ENCODE measurements around the gene KDM2B.

KDM2B gene

DNA sequence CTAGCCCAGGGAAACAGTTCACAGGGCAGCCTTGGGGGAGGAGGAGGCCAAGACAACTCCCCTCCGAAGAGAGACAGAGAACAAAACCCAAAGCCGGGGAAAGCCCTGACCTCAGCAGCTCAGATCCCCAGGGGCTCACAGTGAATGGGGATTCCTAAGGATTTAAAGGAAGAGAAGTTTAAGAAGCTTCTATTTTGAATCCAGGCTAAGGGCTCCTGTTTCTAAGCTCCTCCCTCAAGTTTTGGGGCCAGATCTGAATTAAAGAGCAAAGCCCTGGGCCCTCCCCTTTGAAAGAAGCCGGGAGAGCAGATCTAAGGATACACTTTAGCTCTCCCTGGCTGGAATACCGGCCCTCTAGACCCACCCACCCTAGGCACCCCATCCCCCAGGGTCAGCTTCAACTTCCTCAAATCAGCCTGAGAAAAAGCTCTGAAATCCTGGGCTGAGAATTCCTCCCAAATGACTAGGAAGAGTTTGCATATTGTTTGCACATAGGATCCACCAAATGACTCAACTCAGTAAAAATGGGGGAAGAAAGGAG, 3.9 kb downstream of the KDM2B start:
- no peak overlapping the region for H3K27ac ChIP-seq
- TF ChIP-seq ZFX (IDR thresholded peaks at IDR 0.05), result no peak
- TF ChIP-seq, protein P1, sequence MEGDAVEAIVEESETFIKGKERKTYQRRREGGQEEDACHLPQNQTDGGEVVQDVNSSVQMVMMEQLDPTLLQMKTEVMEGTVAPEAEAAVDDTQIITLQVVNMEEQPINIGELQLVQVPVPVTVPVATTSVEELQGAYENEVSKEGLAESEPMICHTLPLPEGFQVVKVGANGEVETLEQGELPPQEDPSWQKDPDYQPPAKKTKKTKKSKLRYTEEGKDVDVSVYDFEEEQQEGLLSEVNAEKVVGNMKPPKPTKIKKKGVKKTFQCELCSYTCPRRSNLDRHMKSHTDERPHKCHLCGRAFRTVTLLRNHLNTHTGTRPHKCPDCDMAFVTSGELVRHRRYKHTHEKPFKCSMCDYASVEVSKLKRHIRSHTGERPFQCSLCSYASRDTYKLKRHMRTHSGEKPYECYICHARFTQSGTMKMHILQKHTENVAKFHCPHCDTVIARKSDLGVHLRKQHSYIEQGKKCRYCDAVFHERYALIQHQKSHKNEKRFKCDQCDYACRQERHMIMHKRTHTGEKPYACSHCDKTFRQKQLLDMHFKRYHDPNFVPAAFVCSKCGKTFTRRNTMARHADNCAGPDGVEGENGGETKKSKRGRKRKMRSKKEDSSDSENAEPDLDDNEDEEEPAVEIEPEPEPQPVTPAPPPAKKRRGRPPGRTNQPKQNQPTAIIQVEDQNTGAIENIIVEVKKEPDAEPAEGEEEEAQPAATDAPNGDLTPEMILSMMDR (conservative IDR thresholded peaks at IDR 0.05), result no peak

DNA sequence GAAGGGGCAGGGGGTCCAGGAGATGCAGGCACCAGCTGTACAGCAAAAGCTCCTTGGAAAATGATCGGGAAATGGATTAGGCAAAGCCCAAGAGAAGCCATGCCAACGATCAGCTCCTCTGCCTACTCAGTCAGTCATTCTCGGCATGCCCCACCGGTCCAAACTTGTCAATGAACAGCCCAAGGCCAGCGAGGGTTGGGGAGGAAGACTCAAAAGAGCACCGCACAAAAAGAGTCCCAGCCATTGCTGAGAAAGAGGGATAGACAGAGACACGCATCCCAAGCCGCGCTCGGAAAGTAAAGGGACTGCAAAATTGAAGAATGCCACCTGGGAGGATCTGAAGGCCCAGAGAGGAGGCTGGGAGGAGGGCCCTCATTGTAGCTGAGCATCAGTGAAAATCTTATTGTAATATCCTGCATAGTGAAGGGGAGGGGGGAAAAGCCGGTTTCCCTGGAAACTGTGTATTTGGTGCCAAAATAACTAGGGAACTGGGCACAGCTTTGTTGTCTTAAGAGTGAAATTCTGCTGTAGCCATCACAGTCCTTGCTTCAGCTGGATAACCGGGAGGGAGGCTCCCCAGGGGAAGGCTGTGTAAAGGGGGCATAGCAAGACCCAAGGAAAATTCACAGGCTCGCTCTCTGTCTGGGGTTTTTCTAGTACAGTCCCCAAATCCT, 4.7 kb downstream of the KDM2B start:
- no peak for TF ChIP-seq ZFX (IDR thresholded peaks at IDR 0.05)
- TF ChIP-seq, protein P1 (conservative IDR thresholded peaks at IDR 0.05), result no peak
- no peak overlapping the region for H3K27ac ChIP-seq

DNA sequence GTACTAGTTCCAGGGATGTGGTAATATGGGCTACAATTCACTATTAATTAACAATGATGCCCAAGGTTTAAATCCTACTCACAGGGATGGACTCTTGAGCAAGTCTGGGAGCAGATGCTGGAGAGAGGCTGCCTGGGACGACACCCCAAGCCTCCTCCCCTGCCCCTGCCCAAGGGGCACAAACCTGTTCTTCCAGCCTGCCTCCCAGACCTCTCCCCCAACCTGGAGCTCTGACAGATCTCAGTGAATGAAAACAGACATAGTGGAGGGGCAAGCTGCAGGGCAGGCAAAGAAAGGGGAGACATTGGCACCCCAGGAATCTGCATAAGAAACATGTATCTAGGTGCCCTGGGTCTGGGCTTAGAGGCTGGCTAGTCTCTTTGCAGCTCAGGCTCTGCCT, 5.8 kb downstream of the KDM2B start:
- TF ChIP-seq, protein P1 (conservative IDR thresholded peaks at IDR 0.05), result no peak
- TF ChIP-seq ZFX (IDR thresholded peaks at IDR 0.05), result no peak

DNA sequence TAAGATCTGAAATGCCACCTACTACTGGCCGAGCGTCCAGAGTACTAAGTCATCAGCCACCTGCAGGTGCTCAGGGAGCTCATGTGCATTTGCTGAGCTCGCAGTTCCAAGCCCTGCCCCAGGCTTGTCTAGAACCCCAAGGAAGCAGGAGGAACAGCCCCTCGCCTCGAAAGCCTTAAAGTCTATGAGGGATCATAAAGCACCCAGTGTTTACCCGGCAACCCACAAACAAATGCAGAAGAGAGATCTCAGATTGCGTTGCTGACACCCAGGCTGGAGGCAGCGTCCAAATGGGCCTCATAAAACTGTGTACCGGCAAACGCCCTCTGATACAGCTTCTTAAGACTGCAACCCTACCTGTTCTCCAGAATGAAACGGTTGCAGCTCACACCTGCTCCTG, 6.8 kb downstream of the KDM2B start:
- no peak overlapping the region for H3K27ac ChIP-seq
- TF ChIP-seq, protein P1 (conservative IDR thresholded peaks at IDR 0.05), result no peak
- no peak for TF ChIP-seq ZFX (IDR thresholded peaks at IDR 0.05)

More for the DNA sequence above, 5.8 kb downstream of the KDM2B start:
- no peak overlapping the region for H3K27ac ChIP-seq

DNA sequence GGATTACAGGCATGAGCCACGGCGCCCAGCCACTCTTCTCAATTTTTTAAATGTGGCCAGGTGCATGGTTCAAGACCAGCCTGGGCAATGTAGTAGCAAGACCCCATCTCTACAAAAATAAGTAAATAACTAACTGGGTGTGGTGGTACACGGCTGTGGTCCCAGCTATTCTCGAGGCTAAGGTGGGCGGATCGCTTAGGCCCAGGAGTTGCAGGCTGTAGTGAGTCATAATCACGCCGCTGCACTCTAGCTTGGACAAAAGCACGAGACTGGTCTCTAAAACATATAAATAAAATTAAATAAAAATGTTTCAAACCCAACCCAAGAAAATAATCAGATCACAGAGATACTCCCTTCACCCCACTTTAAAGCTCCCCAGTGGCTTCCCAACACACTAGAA, 8.9 kb downstream of the KDM2B start:
- TF ChIP-seq ZFX (IDR thresholded peaks at IDR 0.05), result no peak
- TF ChIP-seq, protein P1 (conservative IDR thresholded peaks at IDR 0.05), result no peak

DNA sequence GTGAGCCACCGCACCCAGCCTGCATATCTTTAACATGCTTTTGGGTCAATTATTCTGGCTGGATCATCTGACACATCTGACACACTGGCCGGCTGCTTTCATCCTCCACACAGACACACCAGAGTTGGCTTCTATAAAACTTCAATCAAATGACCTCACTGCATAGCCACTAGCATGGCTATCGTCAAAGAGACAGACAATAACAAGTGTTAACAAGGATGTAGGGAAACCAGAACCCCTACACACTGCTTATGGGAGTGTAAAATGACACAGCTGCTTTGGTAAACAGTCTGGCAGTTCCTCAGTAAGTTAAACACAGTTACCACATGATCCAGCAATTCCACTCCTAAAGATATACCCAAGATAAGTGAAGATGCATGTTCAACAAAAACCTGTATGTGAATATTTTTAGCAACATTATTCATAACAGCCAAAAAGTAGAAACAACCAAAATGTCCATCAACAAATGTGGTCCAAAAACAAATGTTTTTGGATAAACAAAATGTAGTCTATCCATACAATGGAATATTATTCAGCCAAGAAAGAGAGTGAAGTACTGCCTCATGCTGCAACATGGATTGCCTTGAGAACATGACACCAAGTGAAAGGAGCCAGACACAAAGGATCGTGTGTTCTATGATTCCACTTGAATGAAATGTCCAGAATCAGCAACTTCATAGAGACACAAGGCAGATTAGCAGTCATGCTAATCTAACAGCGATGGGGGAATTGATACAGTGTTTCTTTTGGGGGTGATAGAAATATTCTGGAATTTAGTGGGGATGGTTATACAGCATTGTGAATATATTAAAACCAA, 10.1 kb downstream of the KDM2B start:
- TF ChIP-seq ZFX (IDR thresholded peaks at IDR 0.05), result no peak
- TF ChIP-seq, protein P1 (conservative IDR thresholded peaks at IDR 0.05), result no peak
- H3K27ac ChIP-seq, result no peak overlapping the region

More for the DNA sequence above, 8.9 kb downstream of the KDM2B start:
- no peak overlapping the region for H3K27ac ChIP-seq
